Endodermal cell (in vitro differentiated cells): ENCODE measurements around the gene WASHC3. TPM values are rescaled to one million over a fixed set of nuclear protein-coding genes. Genes with fewer than 3 reads are reported as not detected.

ENCODE experiments used
- DNase-seq: peaks from one replicate; pipeline ENCODE4 v3.0.0-alpha.2; 2017
- H3K27ac ChIP-seq: 2 replicates; pipeline ENCODE4 v1.5.1; 2013; ENCODE audit warnings: mild to moderate bottlenecking, low read depth, low read length, moderate library complexity
- H3K27me3 ChIP-seq: 2 replicates; pipeline ENCODE4 v1.6.1; 2013; ENCODE audit warnings: mild to moderate bottlenecking, low read length, moderate library complexity; ENCODE audit not compliant: insufficient read depth, control insufficient read depth, poor library complexity, severe bottlenecking
- H3K36me3 ChIP-seq: 2 replicates; pipeline ENCODE4 v1.7.0; 2013; ENCODE audit warnings: mild to moderate bottlenecking, low read length, moderate library complexity; ENCODE audit not compliant: control insufficient read depth, insufficient read depth
- H3K4me1 ChIP-seq: one replicate; pipeline ENCODE4 v1.7.0; 2013; ENCODE audit warnings: low read length; ENCODE audit not compliant: control insufficient read depth, insufficient read depth
- H3K4me3 ChIP-seq: 2 replicates; pipeline ENCODE4 v1.5.1; 2013; ENCODE audit warnings: mild to moderate bottlenecking, low read length, moderate library complexity
- H3K9ac ChIP-seq: 2 replicates; pipeline ENCODE4 v1.6.1; 2013; ENCODE audit warnings: mild to moderate bottlenecking, low read length, moderate library complexity; ENCODE audit not compliant: poor library complexity, severe bottlenecking; ENCODE audit errors: extremely low read depth
- H3K9me3 ChIP-seq: 2 replicates; pipeline ENCODE4 v1.6.1; 2013; ENCODE audit warnings: mild to moderate bottlenecking, low read length, moderate library complexity; ENCODE audit not compliant: control insufficient read depth
- H3K27ac Mint-ChIP-seq: 2 replicates; pipeline ENCODE4 v1.8.0; 2020; ENCODE audit warnings: mixed read lengths
- H3K27me3 Mint-ChIP-seq: 2 replicates; pipeline ENCODE4 v1.8.0; 2021; ENCODE audit warnings: mild to moderate bottlenecking, mixed read lengths; ENCODE audit not compliant: insufficient read depth
- H3K36me3 Mint-ChIP-seq: 2 replicates; pipeline ENCODE4 v1.8.0; 2020; ENCODE audit warnings: low read depth, mixed read lengths
- H3K4me1 Mint-ChIP-seq: 2 replicates; pipeline ENCODE4 v1.8.0; 2020; ENCODE audit warnings: mixed read lengths
- H3K4me3 Mint-ChIP-seq: 2 replicates; pipeline ENCODE4 v1.8.0; 2020; ENCODE audit warnings: mild to moderate bottlenecking, moderate library complexity, mixed read lengths
- H3K9me3 Mint-ChIP-seq: 2 replicates; pipeline ENCODE4 v1.8.0; 2020; ENCODE audit warnings: mild to moderate bottlenecking, mixed read lengths
- CTCF ChIP-seq: fragments of 200-600 bp; sonication (generic); conservative IDR thresholded peaks from 2 replicates; pipeline ENCODE4 v1.5.0; 2021; ENCODE audit warnings: antibody characterized with exemption, mild to moderate bottlenecking
- WGBS, 2 experiments: methylation state at CpG; one replicate each; pipeline versions ENCODE4 v1.1.5 to v1.1.7; 2013; ENCODE audit warnings: missing lambda C conversion rate in 2 of 2, mixed read lengths in 1 of 2; ENCODE audit not compliant: insufficient coverage in 1 of 2, insufficient read length in 1 of 2; 5-methylcytosine and 5-hydroxymethylcytosine counted together
- total RNA-seq, 2 donors: library from RNA; stranded (reverse); fragmentation: NEBNext Ultra II Directional in 1 of 2; extraction: Animal tissue kit (Norgen Biotek cat#: 25700) in 1 of 2; gene quantifications; 2 replicates in 1 of 2; 3 replicates in 1 of 2; pipeline ENCODE4 v1.2.1, GENCODE V29; 2021

Gene WASHC3
- total RNA-seq, 2 donors from 2014 or later, result 18.4 to 18.8 TPM

- Mint-ChIP-seq H3K27me3 (no peaks in the 10 kb centered on the region), H3K27ac (no peak overlapping the region), H3K4me1 (peaks cover 4% of the 10 kb centered on the region), H3K4me3 (no peak overlapping the region), H3K36me3 (peaks cover 1% of the 10 kb centered on the region), H3K9me3 (no peaks in the 10 kb centered on the region)
- 94 to 100% methylated on average over 1 to 3 of the region's 3 CpGs for WGBS, 2 experiments
- no peak overlapping the region for H3K9ac ChIP-seq
- DNase-seq, result no peak
- no peak overlapping the region for H3K27ac ChIP-seq
- H3K36me3 ChIP-seq, result peaks cover 20% of the 10 kb centered on the region
- no peak overlapping the region for H3K4me3 ChIP-seq
- H3K27me3 ChIP-seq, result no peaks in the 10 kb centered on the region
- TF ChIP-seq CTCF, result no peak
- peaks cover 15% of the 10 kb centered on the region for H3K4me1 ChIP-seq
- H3K9me3 ChIP-seq, result no peaks in the 10 kb centered on the region
These were observed 7.9 kb upstream of the WASHC3 start for GRCh38 chr12:102069707-102070106.

- no peak for TF ChIP-seq CTCF
- Mint-ChIP-seq H3K4me1 (peaks cover 4% of the 10 kb centered on the region), H3K4me3 (no peak overlapping the region), H3K27me3 (no peaks in the 10 kb centered on the region), H3K9me3 (no peaks in the 10 kb centered on the region), H3K27ac (no peak overlapping the region), H3K36me3 (no peaks in the 10 kb centered on the region)
- H3K9me3 ChIP-seq, result no peaks in the 10 kb centered on the region
- WGBS, 2 experiments, result 84 to 86% methylated on average over 5 of the region's 5 CpGs
- peaks cover 1% of the 10 kb centered on the region for H3K36me3 ChIP-seq
- no peak for DNase-seq
- no peak overlapping the region for H3K4me3 ChIP-seq
- no peak overlapping the region for H3K27ac ChIP-seq
- no peak overlapping the region for H3K9ac ChIP-seq
- H3K4me1 ChIP-seq, result peaks cover 15% of the 10 kb centered on the region
- H3K27me3 ChIP-seq, result no peaks in the 10 kb centered on the region
These were observed 5.9 kb upstream of the WASHC3 start for GRCh38 chr12:102067574-102068258.

- no peaks in the 10 kb centered on the region for H3K36me3 ChIP-seq
- Mint-ChIP-seq H3K27ac (no peak overlapping the region), H3K36me3 (no peaks in the 10 kb centered on the region), H3K27me3 (no peaks in the 10 kb centered on the region), H3K4me1 (peaks cover 18% of the 10 kb centered on the region), H3K4me3 (no peak overlapping the region), H3K9me3 (no peaks in the 10 kb centered on the region)
- 88% methylated on average over 1 of the region's 1 CpG; no CpG with 5 or more reads in 1 of the 2 experiments for WGBS, 2 experiments
- no peaks in the 10 kb centered on the region for H3K9me3 ChIP-seq
- no peak for TF ChIP-seq CTCF
- no peak overlapping the region for H3K27ac ChIP-seq
- H3K27me3 ChIP-seq, result no peaks in the 10 kb centered on the region
- H3K4me1 ChIP-seq, result peaks cover 17% of the 10 kb centered on the region
- no peak overlapping the region for H3K4me3 ChIP-seq
- DNase-seq, result no peak
- H3K9ac ChIP-seq, result no peak overlapping the region
These were observed 2.7 kb upstream of the WASHC3 start for GRCh38 chr12:102064476-102064875.
